Measurements from ENCODE around the gene GRK5. TPM values are rescaled to one million over a fixed set of nuclear protein-coding genes. Genes with fewer than 3 reads are reported as not detected.

The GRK5 gene
- total RNA-seq, 1 experiment from 2014 or later: 5.8 TPM

DNA sequence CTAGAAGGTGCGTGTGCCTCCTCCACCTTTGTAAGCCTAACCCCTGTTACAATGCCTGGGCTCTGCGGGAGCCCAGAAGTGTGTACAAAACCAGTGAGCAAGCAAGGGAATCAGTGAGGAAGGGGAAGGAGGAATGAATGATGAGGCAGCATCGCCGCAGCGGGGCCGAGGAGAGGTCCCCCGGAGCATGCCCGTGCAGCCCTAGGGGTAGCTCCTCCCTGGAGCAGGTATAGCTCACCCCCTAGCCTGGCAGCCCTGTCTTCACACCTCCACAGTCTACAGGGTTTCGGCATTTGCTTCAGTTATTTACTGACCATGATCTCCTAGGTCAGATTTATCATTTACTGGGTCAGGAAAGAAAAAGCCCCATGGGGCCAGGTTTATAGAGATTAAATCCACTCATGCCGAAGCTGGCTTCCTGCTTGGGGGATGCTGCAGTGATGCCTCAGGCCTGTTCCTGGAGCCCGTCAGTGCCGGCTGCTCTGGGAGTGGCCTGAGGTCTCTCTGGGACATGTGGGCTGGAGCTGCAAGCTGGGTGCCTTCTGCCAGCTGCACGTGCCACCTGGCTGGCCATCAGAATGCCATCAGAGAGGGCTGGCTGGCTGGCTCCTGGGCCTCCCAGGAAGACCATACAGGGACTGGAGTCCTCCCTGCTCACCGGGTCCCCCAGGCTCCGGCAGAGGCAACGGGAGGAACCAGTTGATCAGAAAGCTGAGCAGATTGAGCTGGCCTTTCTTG, 138.9 kb downstream of the GRK5 start:
- in situ Hi-C loops (cut with HindIII; ENCODE audit: low sequenced_read_pairs): no loop called here
- peak; percentile 17 for DNase-seq (ENCODE audit: low spot score)

DNA sequence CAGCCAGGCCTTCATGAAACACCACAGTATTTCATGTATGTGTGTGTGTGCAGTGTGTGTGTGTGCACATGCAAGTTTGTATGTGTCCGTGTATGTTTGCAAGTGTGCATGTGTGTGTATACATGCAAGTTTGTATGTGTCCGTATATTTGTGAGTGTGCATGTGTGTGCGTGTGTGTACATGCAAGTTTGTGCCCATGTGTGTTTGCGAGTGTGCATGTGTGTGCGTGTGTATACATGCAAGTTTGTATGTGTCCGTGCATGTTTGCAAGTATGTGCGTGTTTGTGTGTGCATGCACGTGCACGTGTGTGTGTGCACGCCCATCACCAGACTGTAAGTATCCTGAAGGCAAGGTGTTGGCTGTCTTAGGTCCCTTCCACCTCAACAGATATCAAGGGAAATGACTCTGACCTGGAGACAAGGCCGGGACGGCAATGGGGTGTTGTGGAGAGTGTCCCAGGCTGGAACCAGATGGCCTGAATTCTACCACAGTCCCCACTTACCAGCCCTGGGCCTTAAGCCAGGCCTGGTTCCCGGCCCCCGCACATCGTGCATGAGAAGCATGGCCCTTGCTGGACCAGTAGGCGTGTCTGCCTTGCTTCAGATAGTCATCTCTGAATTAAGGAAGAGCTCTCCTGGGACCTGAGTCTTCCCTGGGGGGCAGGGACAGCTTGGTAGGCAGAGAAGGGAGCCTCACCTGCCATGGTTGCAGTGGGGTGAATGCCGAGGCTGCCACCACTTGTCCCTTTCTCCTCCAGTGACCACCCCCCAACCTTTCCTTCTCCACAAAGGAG, 140.0 kb downstream of the GRK5 start:
- in situ Hi-C loops (cut with HindIII; ENCODE audit: low sequenced_read_pairs): no loop called here
- no peak for DNase-seq (ENCODE audit: low spot score)

GRCh38 chr10:119348106-119348505, 140.7 kb downstream of the GRK5 start:
- in situ Hi-C loops (cut with HindIII; ENCODE audit: low sequenced_read_pairs): no loop called here
- DNase-seq (ENCODE audit: low spot score): no peak

GRCh38 chr10:119348516-119349240, 141.3 kb downstream of the GRK5 start:
- DNase-seq (ENCODE audit: low spot score): no peak
- in situ Hi-C loops (cut with HindIII; ENCODE audit: low sequenced_read_pairs): no loop called here

DNA sequence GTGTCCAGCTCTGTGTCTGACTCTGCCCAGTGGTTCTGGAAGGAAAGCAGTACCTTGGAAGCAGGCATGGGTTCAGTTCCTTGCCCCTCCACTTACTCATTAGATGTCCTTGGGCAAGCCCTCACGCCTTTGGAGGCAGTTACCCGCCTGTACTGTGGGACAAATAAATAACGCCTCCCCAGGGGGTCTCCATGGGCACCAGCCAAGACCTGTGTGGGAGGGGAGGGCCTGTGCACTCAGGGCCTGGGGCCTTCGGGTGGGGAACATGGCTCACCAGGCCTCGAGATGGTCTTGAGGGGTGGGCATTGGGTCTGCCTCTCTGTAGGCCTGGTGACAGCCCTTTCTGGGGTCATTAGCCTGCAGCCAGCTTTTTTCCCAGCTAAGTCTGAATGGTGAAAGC, 142.0 kb downstream of the GRK5 start:
- in situ Hi-C loops (cut with HindIII; ENCODE audit: low sequenced_read_pairs): no loop called here
- no peak for DNase-seq (ENCODE audit: low spot score)

- in situ Hi-C loops (cut with HindIII; ENCODE audit: low sequenced_read_pairs): no loop called here
- no peak for DNase-seq (ENCODE audit: low spot score)
Measured at GRCh38 chr10:119349937-119350501, 142.6 kb downstream of the GRK5 start.

DNA sequence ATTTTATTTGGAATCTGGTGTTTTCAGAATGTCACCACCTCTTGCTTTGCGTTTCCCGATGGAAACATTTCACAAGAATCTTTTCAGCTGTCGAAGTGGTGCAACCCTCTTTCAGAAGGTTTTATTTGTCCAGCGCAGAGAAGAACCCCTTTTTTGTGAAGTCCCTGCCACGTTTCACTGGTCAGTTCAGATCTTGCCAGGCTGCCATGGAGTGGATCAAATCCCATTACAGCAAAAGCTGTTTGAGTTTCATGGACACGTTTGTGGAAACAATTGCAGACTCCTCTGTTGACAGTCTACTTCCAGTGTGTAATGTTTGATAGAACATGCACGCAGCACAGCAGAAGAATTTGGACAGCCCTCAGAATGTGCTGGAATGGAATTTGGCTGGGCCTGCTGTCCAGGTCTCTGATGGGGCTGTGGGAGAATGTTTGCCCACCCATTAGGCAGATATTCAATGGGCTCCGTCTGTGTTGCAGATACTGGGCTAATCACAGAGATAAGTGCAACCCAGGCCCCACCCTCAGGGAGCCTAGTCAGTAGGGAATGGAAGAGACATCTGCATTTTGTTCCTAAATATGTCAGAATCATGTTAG, 143.2 kb downstream of the GRK5 start:
- in situ Hi-C loops (cut with HindIII; ENCODE audit: low sequenced_read_pairs): no loop called here
- DNase-seq (ENCODE audit: low spot score): no peak

DNA sequence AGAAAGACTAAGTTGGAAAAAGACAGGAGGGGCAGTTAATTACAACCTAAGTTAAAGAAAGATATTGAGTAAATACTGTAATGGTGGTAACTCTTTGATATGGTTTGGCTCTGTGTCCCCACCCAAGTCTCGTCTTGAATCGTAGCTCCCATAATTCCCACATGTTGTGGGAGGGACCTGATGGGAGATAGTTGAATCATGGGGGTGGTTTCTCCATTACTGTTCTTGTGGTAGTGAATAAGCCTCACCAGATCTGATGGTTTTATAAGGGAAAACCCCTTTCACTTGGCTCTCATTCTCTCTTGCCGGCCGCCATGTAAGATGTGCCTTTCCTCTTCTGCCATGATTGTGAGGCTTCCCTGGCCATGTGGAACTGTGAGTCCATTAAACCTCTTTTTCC, 143.8 kb downstream of the GRK5 start:
- DNase-seq (ENCODE audit: low spot score): no peak
- in situ Hi-C loops (cut with HindIII; ENCODE audit: low sequenced_read_pairs): no loop called here

GRCh38 chr10:119352042-119352441, 144.7 kb downstream of the GRK5 start:
- in situ Hi-C loops (cut with HindIII; ENCODE audit: low sequenced_read_pairs): no loop called here
- no peak for DNase-seq (ENCODE audit: low spot score)

- in situ Hi-C loops (cut with HindIII; ENCODE audit: low sequenced_read_pairs): no loop called here
- no peak for DNase-seq (ENCODE audit: low spot score)
Measured at GRCh38 chr10:119352807-119353206, 145.4 kb downstream of the GRK5 start.

DNA sequence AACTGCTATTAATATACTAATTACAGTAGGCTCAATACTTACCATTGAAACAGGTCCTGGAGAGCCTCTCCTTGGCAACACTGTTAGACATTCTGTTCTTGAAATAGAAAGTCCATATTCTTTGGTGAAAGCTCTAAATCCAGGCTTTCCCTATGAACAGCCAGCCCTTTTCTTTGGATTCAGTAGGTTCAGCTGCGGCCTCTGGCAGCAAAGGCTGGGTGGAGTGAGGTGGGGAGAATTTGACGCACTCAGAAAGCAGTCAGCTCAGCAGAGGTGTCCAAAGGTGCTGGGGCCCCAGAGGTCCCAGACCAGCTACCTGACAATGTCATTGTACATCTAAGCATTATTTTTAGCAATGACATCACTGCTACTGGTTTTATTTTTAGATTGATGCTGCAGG, 146.1 kb downstream of the GRK5 start:
- in situ Hi-C loops (cut with HindIII; ENCODE audit: low sequenced_read_pairs): no loop called here
- no peak for DNase-seq (ENCODE audit: low spot score)

- no peak for DNase-seq (ENCODE audit: low spot score)
- in situ Hi-C loops (cut with HindIII; ENCODE audit: low sequenced_read_pairs): no loop called here
Measured at GRCh38 chr10:119355930-119356329, 148.6 kb downstream of the GRK5 start.

DNA sequence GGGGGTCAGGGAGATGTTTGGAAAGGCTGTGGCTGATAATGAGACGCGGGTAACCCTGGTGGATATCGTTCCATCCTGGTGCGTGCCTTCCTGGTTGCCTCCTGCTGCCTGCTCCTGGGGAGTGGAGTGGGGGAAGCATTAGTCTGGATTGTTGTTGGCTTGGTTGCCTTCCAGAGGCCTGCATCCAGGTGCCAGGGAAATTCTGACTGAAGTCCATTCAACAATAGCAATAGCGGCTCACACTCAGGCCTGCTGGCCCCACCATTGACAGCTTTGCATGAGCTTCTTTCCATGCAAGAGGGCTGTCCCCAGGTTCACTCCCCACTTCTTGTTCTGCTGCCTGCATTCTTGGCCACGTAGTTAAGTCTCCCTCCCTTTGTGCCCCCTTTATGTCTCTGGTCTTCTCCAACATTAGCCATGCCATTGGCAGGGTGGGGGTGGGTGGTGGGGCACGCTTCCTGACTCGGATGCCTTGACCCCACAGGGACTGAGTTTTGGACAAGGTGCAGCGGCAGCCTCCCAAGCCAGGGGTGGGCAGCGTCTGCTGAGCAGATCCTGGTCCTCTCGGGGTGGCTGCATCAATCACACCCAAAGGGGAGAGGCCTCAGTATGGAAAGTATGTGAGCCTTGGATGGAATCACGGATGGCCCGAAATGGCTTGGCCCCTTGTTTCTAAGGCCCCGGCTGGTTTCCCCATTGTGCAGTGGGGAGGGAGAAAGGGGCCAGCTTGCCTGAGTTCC, 150.2 kb downstream of the GRK5 start:
- no peak for DNase-seq (ENCODE audit: low spot score)
- in situ Hi-C loops (cut with HindIII; ENCODE audit: low sequenced_read_pairs): no loop called here

GRCh38 chr10:119358152-119358512, 150.8 kb downstream of the GRK5 start:
- no peak for DNase-seq (ENCODE audit: low spot score)
- in situ Hi-C loops (cut with HindIII; ENCODE audit: low sequenced_read_pairs): no loop called here

DNA sequence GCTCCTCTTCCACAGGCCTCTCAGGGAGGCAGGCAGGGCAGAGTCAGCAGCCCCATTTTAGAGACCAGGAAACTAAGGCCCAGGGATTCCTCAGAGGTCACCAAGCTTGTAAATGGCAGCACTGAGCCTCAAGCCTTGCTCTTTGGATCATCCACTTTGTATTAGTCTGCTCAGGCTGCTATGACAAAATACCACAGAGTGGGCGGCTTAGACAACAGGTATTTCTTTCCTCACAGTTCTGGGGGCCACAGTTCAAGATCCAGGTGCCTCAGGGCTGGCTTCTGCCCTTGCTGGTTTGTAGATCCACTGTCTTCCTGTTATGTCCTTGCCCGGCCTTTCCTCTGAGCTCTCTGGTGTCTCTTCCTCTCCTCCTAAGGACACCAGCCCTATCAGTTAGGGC, 151.2 kb downstream of the GRK5 start:
- no peak for DNase-seq (ENCODE audit: low spot score)
- in situ Hi-C loops (cut with HindIII; ENCODE audit: low sequenced_read_pairs): no loop called here

DNA sequence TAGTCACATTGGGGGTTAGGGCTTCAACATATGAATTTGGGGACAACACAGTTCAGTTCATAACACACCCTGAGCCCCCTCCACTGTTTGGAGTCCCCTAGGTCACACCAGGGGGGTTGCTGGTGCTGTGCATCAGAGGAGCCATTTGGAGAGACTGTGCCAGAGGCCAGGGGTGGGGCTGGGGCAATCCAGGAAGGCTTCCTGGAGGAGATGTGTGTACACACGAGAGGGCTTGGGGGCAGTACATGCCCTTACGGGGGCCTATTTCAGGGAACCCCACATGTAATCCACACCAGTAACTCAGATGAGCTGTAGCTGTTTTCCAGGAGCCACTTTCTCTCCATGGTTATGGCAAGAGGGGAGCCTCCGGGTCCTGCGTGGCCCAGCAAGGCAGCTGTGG, 151.7 kb downstream of the GRK5 start:
- in situ Hi-C loops (cut with HindIII; ENCODE audit: low sequenced_read_pairs): no loop called here
- no peak for DNase-seq (ENCODE audit: low spot score)

- in situ Hi-C loops (cut with HindIII; ENCODE audit: low sequenced_read_pairs): no loop called here
- no peak for DNase-seq (ENCODE audit: low spot score)
Measured at GRCh38 chr10:119360181-119360921, 153.0 kb downstream of the GRK5 start.

GRCh38 chr10:119361037-119361436, 153.7 kb downstream of the GRK5 start:
- in situ Hi-C loops (cut with HindIII; ENCODE audit: low sequenced_read_pairs): no loop called here
- DNase-seq (ENCODE audit: low spot score): no peak
